ENCODE results near the gene CYB5R3. TPM values are rescaled to one million over a fixed set of nuclear protein-coding genes. Genes with fewer than 3 reads are reported as not detected.

Gene CYB5R3
- 10 to 100 TPM; 42.7 to 43.2 TPM for total RNA-seq
- 10 to 100 TPM; 46.4 to 91.1 TPM for polyA plus RNA-seq

- intact Hi-C loops (cut with micrococcal nuclease): loop anchor here (1.0 kb wide), 2 partner anchors 34 to 208 kb away; partner anchors contain the start of gene ARFGAP3
These were observed at the start of gene CYB5R3 for GRCh38 chr22:42649246-42650099. Gene CYB5R3, minus strand, starts transcription at chr22:42649392. Its CDS starts 77 bp downstream, at chr22:42649315.

GRCh38 chr22:42697542-42698013 lies 48.4 kb upstream of the CYB5R3 start:
- peaks cover 0 to 2% (median 0%) of the 10 kb centered on the region in 8 donors for H3K9me3 Mint-ChIP-seq
- H3K4me3 ChIP-seq (ENCODE audit: low read length in 2 of 2): no peak overlapping the region
- H3K36me3 Mint-ChIP-seq: no peaks in the 10 kb centered on the region
- ChIA-PET CTCF (ENCODE audit: partially characterized antibody) (no interaction called here), POLR2A (ENCODE audit: partially characterized antibody) (no interaction called here)
- no peak overlapping the region for H3K27ac ChIP-seq (ENCODE audit: low read depth, low read length)
- peaks cover 2% of the 10 kb centered on the region in 2 donors for H3K27me3 Mint-ChIP-seq
- no peaks in the 10 kb centered on the region for H3K4me1 Mint-ChIP-seq
- intact Hi-C loops (cut with micrococcal nuclease): no loop called here
- H3K4me1 ChIP-seq (ENCODE audit: insufficient read depth, low read length): no peaks in the 10 kb centered on the region
- DNase-seq: no peak
- H3K9me3 ChIP-seq (ENCODE audit: control insufficient read depth in 1 of 2, low read length in 2 of 2): no peaks in the 10 kb centered on the region
- no peak overlapping the region for H3K4me3 Mint-ChIP-seq
- no peaks in the 10 kb centered on the region for H3K27me3 ChIP-seq (ENCODE audit: insufficient read depth, low read length)
- H3K36me3 ChIP-seq (ENCODE audit: insufficient read depth, low read length): no peaks in the 10 kb centered on the region
- no peak overlapping the region for H3K27ac Mint-ChIP-seq

More at GRCh38 chr22:42649246-42650099, at the start of gene CYB5R3:
- Mint-ChIP-seq H3K4me1 (peaks cover 10 to 42% (median 25%) of the 10 kb centered on the region in 4 donors), H3K9me3 (peaks cover 0 to 2% (median 0%) of the 10 kb centered on the region in 8 donors), H3K4me3 (peak within 1 kb of the TSS; percentile 98 to 100 (median 99)), H3K36me3 (peaks cover 0 to 2% of the 10 kb centered on the region in 2 donors), H3K27me3 (peaks cover 2% of the 10 kb centered on the region in 2 donors), H3K27ac (peak within 1 kb of the TSS; percentile 90 to 100 (median 100))
- Histone ChIP-seq H3K27ac (ENCODE audit: low read depth, low read length) (peak within 1 kb of the TSS; percentile 69), H3K4me3 (ENCODE audit: low read length in 2 of 2) (peak within 1 kb of the TSS; percentile 67 to 86), H3K27me3 (ENCODE audit: insufficient read depth, low read length) (no peaks in the 10 kb centered on the region), H3K9me3 (ENCODE audit: control insufficient read depth in 1 of 2, low read length in 2 of 2) (no peaks in the 10 kb centered on the region), H3K4me1 (ENCODE audit: insufficient read depth, low read length) (peaks cover 42% of the 10 kb centered on the region), H3K36me3 (ENCODE audit: insufficient read depth, low read length) (no peaks in the 10 kb centered on the region)
- peak; percentile 68 to 77 (median 76) for DNase-seq
- ChIA-PET POLR2A (ENCODE audit: partially characterized antibody) (interaction anchor here (1.0 to 4.9 kb wide), 4 partner anchors 11 to 366 kb away, joined by 4 to 59 read pairs (median 5); partner anchors contain the start of genes PACSIN2 and POLDIP3), CTCF (ENCODE audit: partially characterized antibody) (interaction anchor here (1.3 to 5.3 kb wide), 3 partner anchors 11 to 28 kb away, joined by 3 to 18 read pairs (median 4); no protein-coding TSS in a partner anchor)

GRCh38 chr22:42696331-42696967 lies 47.3 kb upstream of the CYB5R3 start:
- Histone ChIP-seq H3K27me3 (ENCODE audit: insufficient read depth, low read length) (no peaks in the 10 kb centered on the region), H3K4me1 (ENCODE audit: insufficient read depth, low read length) (no peaks in the 10 kb centered on the region), H3K36me3 (ENCODE audit: insufficient read depth, low read length) (no peaks in the 10 kb centered on the region), H3K9me3 (ENCODE audit: control insufficient read depth in 1 of 2, low read length in 2 of 2) (no peaks in the 10 kb centered on the region), H3K4me3 (ENCODE audit: low read length in 2 of 2) (no peak overlapping the region), H3K27ac (ENCODE audit: low read depth, low read length) (no peak overlapping the region)
- peaks cover 0 to 2% (median 0%) of the 10 kb centered on the region in 8 donors for H3K9me3 Mint-ChIP-seq
- no peaks in the 10 kb centered on the region for H3K4me1 Mint-ChIP-seq
- H3K36me3 Mint-ChIP-seq: no peaks in the 10 kb centered on the region
- peaks cover 0 to 4% of the 10 kb centered on the region in 2 donors for H3K27me3 Mint-ChIP-seq
- no peak overlapping the region for H3K27ac Mint-ChIP-seq
- DNase-seq: no peak
- ChIA-PET POLR2A (ENCODE audit: partially characterized antibody) (no interaction called here), CTCF (ENCODE audit: partially characterized antibody) (no interaction called here)
- H3K4me3 Mint-ChIP-seq: no peak overlapping the region
- intact Hi-C loops (cut with micrococcal nuclease): no loop called here

- Histone ChIP-seq H3K4me3 (ENCODE audit: low read length in 2 of 2) (no peak overlapping the region), H3K9me3 (ENCODE audit: control insufficient read depth in 1 of 2, low read length in 2 of 2) (no peaks in the 10 kb centered on the region), H3K27ac (ENCODE audit: low read depth, low read length) (no peak overlapping the region), H3K27me3 (ENCODE audit: insufficient read depth, low read length) (no peaks in the 10 kb centered on the region), H3K4me1 (ENCODE audit: insufficient read depth, low read length) (no peaks in the 10 kb centered on the region), H3K36me3 (ENCODE audit: insufficient read depth, low read length) (no peaks in the 10 kb centered on the region)
- no peak overlapping the region for H3K4me3 Mint-ChIP-seq
- no peaks in the 10 kb centered on the region for H3K4me1 Mint-ChIP-seq
- ChIA-PET CTCF (ENCODE audit: partially characterized antibody) (no interaction called here), POLR2A (ENCODE audit: partially characterized antibody) (no interaction called here)
- H3K9me3 Mint-ChIP-seq: peaks cover 0 to 2% (median 0%) of the 10 kb centered on the region in 8 donors
- peaks cover 0 to 4% of the 10 kb centered on the region in 2 donors for H3K27me3 Mint-ChIP-seq
- no peaks in the 10 kb centered on the region for H3K36me3 Mint-ChIP-seq
- intact Hi-C loops (cut with micrococcal nuclease): no loop called here
- no peak for DNase-seq
- H3K27ac Mint-ChIP-seq: no peak overlapping the region
These were observed 46.1 kb upstream of the CYB5R3 start for GRCh38 chr22:42695294-42695693.

- Mint-ChIP-seq H3K36me3 (no peaks in the 10 kb centered on the region), H3K27ac (no peak overlapping the region)
- no peak overlapping the region for H3K27ac ChIP-seq (ENCODE audit: low read depth, low read length)
These were observed 44.8 kb upstream of the CYB5R3 start for GRCh38 chr22:42693763-42694683.

GRCh38 chr22:42693055-42693762 lies 44.0 kb upstream of the CYB5R3 start:
- Histone ChIP-seq H3K4me3 (ENCODE audit: low read length in 2 of 2) (no peak overlapping the region), H3K4me1 (ENCODE audit: insufficient read depth, low read length) (no peaks in the 10 kb centered on the region), H3K9me3 (ENCODE audit: control insufficient read depth in 1 of 2, low read length in 2 of 2) (no peaks in the 10 kb centered on the region), H3K36me3 (ENCODE audit: insufficient read depth, low read length) (no peaks in the 10 kb centered on the region), H3K27ac (ENCODE audit: low read depth, low read length) (no peak overlapping the region), H3K27me3 (ENCODE audit: insufficient read depth, low read length) (no peaks in the 10 kb centered on the region)
- intact Hi-C loops (cut with micrococcal nuclease): no loop called here
- DNase-seq: no peak
- Mint-ChIP-seq H3K27me3 (peaks cover 0 to 4% of the 10 kb centered on the region in 2 donors), H3K27ac (no peak overlapping the region), H3K4me1 (no peaks in the 10 kb centered on the region), H3K36me3 (no peaks in the 10 kb centered on the region), H3K9me3 (peaks cover 0 to 2% (median 0%) of the 10 kb centered on the region in 8 donors), H3K4me3 (no peak overlapping the region)
- POLR2A ChIA-PET (ENCODE audit: partially characterized antibody): no interaction called here
- CTCF ChIA-PET (ENCODE audit: partially characterized antibody): no interaction called here

More at GRCh38 chr22:42693763-42694683, 44.8 kb upstream of the CYB5R3 start:
- ChIA-PET CTCF (ENCODE audit: partially characterized antibody) (no interaction called here), POLR2A (ENCODE audit: partially characterized antibody) (no interaction called here)
- Histone ChIP-seq H3K4me1 (ENCODE audit: insufficient read depth, low read length) (no peaks in the 10 kb centered on the region), H3K4me3 (ENCODE audit: low read length in 2 of 2) (no peak overlapping the region), H3K27me3 (ENCODE audit: insufficient read depth, low read length) (no peaks in the 10 kb centered on the region), H3K36me3 (ENCODE audit: insufficient read depth, low read length) (no peaks in the 10 kb centered on the region), H3K9me3 (ENCODE audit: control insufficient read depth in 1 of 2, low read length in 2 of 2) (no peaks in the 10 kb centered on the region)
- H3K4me1 Mint-ChIP-seq: no peaks in the 10 kb centered on the region
- intact Hi-C loops (cut with micrococcal nuclease): no loop called here
- no peak for DNase-seq
- peaks cover 0 to 4% of the 10 kb centered on the region in 2 donors for H3K27me3 Mint-ChIP-seq
- H3K4me3 Mint-ChIP-seq: no peak overlapping the region
- H3K9me3 Mint-ChIP-seq: peaks cover 0 to 2% (median 0%) of the 10 kb centered on the region in 8 donors
